ENCODE data around the gene DHRS4. TPM values are rescaled to one million over a fixed set of nuclear protein-coding genes. Genes with fewer than 3 reads are reported as not detected.
"Not testable (repeated sequence)": the region's sequence is repeated elsewhere in the genome, so short reads cannot be mapped to it uniquely, and the experiment has no call there.

DHRS4 gene
- total RNA-seq, 1 experiment from 2014 or later = 47.4 TPM

DNA sequence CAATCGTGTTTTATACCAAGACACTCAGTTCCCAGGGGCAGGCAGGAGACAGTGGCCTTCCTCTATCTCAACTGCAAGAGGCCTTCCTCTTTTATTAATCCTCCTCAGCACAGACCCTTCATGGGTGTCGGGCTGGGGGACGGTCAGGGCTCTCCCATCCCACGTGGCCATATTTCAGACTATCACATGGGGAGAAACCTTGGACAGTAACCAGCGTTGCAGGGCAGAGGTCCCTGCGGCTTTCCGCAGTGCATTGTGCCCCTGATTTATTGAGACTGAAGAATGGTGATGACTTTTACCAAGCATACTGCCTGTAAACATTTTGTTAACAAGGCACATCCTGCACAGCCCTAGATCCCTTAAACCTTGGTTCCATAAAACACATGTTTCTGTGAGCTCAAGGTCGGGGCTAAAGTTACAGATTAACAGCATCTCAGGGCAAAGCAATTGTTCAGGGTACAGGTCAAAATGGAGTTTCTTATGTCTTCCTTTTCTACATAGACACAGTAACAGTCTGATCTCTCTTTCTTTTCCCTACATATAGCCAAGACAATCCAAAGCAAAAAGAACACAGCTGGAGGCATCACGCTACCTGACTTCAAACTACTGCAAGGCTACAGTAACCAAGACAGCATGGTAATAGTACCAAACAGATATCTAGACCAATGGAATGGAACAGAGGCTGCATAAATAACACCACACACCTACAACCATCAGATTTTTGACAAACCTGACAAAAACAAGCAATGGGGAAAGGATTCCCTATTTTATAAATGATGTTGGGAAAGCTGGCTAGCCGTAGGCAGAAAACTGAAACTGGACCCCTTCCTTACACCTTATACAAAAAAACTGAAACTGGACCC, 28.6 kb downstream of the DHRS4 start:
- not testable (repeated sequence) for DNase-seq (ENCODE audit: low spot score)

DNA sequence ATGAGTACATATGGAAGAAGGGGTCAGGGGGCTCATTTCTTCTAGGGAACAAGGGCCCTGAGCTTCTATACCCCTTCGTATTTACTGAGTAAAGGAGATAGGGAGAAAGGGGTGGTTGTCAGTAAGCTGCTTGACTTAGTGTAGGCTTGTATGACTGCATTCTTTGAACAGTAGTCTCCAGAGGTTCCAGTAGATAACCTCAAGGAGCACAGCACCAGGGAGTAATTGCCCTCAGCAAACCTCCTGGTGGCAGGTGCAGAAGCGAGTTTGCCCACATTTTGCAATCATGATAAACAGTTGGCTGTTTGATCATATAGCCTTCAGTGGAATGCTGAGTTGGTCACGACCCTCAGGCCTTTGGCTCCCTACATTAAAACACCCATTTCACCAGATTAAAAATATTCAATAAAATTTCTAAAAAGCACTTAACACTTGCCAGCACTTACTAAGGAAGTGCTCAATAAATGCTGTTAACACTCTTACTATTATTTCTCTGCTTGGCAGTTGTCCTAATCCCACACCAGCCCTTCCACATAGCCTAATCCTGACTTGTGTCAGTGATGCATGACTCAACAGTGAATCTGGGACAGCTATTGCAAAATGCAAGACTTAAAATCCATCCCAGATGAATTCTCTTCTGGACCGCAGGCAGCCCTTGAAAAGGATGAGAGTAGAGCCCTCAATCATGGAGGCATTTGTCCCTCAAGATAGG, 31.5 kb downstream of the DHRS4 start:
- no peak for DNase-seq (ENCODE audit: low spot score)

DNA sequence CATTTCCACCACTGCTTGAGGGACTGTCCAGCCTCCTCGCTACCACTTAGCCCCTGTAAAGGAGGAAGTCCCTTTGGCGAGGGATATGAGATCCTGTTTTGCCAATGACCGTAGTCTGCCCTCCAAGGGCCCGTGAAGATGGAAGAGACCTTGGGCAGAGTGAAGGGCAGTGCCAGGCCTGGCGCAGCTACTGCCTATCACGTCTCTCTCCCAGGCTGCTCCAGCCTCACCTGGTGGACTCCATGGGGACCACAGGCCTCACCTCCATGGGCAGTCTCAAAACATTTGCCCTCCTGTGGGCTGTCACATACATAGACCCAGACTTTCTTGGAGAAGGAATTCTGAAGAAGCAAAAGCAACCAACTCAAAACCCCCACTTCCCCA, 34.6 kb downstream of the DHRS4 start:
- DNase-seq (ENCODE audit: low spot score) = not testable (repeated sequence)

DNA sequence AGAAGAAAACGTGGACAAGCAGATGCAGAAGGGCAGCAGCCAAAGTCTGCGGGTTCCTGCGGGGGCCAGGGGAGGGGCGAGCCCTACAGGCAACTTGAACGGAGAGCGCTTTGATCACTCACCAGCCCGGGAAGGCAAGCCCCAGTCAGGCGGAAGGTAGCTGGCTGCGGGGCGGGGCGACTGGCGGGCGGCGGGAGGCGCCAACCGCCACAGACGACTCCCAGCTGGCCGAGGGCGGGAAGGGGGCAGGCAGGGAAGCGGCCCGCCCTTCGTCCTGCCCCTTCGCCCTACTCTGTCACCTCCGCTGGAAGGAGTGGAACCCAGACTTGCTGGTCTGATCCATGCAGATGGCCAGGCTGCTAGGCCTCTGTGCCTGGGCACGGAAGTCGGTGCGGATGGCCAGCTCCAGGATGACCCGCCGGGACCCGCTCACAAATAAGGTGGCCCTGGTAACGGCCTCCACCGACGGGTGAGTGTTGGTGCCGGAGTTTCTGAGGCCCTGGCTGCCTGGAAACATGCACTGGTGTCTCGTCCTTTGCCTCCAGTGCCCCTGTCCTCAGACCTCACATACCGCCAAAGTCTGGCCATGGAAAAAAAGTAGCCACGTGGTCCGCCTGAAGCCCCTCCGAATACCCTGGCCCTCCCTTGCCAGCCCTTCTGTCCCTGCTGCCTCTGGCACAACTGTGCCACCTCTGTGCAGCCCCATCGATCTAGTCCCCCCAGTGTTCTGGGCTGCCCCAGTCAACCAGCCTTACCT, 35.2 kb downstream of the DHRS4 start, which contains the start of gene DHRS4L2:
DHRS4L2 (plus strand) TSS at position 323 of the 757 bp plus-strand sequence; CDS start at position 342, 19 bp downstream.
- DNase-seq (ENCODE audit: low spot score) = peak; percentile 80

DNA sequence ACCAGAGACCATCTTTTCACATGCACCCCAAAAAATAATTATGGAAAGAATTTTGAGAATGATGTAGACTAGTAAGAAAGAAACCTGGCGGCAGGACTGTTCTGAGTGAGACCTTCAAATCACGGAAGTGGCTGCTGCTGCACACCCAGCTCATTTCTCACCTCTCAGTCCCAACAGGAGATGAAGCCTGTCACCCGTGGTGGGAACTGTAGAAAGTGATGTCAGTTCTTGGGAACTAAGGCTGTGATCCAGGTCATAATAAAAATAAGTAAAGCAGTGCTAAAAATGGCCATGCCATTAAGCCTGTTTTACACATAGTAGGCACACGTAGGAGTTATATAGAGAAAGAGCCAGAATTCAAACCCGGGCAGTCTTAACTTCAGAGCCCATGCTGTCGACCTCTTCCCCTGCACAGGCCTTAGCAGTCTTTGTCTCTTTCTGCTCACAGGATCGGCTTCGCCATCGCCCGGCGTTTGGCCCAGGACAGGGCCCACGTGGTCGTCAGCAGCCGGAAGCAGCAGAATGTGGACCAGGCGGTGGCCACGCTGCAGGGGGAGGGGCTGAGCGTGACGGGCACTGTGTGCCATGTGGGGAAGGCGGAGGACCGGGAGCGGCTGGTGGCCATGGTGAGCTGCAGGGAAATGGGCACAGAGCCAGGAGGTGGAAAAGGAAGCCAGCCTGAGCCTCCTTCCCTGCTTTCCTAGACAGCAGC, 36.3 kb downstream of the DHRS4 start:
- peak; percentile 67 for DNase-seq (ENCODE audit: low spot score)

DNA sequence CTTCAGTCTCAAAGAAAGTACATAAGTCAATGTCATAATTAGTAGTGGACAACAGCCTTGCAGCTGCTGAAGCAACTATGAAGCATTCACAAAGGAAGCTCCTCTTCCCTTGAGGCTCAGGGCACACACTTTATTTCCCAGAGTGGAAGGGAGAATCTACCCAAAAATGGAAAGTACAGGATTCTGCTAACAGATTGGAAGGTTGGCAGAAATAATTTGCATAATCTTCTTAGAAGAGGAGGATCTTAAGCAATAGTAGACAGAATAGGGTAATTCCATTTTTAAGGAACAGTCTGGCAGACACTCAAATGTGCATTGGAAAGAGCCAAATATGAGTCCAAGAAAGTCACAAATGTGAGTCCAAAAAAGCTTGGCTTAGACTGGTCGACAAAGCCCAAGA, 37.4 kb downstream of the DHRS4 start:
- not testable (repeated sequence) for DNase-seq (ENCODE audit: low spot score)

DNA sequence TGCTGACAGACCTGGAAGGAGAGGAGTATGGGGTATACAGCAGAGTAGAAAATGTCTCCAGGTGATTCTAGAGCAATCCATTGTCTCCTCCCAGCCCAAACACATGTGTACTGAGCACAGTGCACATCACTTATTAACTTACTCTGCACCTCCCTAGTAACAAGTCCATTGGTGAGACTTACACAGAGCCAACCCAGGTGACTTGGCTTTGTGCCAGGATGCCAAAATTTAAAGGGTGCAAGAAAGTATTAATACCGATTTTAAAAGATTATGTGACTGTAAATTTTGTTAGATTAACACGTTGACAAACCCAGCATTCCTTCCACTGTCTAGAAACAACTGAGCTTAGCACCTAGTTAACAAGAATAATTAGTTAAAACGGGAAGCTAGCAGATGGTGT, 39.5 kb downstream of the DHRS4 start:
- not testable (repeated sequence) for DNase-seq (ENCODE audit: low spot score)

DNA sequence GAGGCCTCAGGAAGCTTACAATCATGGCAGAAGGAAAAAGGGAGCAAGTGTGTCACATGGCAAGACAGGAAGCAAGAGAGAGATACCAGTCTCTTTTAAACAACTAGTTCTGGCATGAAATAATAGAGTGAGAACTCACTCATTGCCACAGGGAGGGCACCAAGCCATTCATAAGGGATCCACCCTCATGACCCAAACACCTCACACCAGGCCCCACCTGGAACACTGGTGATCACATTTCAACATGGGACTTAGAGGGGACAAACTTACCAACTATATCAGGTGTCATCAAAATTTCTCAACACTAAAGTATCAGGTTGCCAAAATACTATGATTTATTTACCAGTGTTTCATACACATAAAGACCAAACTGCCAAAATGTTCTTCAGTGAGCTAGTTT, 42.4 kb downstream of the DHRS4 start:
- DNase-seq (ENCODE audit: low spot score) = not testable (repeated sequence)

DNA sequence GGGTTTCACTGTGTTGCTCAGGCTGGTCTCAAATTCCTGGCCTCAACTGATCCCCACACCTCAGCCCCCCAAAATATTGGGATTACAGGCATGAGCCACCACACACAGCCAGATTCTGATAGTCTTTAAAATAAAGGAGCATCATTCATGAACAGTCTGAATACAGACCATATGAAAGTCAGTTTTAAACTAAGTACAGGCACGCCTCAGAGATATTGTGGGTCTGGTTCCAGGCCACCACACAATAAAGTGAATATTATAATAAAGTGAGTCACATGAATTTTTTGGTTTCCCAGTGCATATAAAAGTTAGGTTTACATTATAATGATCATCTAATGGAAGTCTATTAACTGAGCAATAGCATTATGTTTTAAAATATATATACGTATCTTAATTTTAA, 43.3 kb downstream of the DHRS4 start:
- DNase-seq (ENCODE audit: low spot score) = not testable (repeated sequence)

DNA sequence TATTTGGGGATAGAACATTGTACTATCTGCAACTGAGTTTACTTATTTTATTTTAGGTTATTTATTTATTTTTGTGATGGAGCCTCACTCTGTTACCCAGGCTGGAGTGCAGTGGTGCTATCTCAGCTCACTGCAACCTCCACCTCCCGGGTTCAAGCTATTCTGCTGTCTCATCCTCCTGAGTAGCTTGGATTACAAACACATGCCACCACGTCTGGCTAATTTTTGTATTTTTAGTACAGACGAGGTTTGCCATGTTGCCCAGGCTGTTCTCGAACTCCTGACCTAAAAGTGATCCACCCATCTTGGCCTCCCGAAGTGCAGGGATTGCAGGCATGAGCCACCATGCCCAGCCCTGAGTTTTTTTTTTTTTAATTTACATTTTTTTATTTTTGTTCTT, 46.1 kb downstream of the DHRS4 start:
- DNase-seq (ENCODE audit: low spot score) = not testable (repeated sequence)

DNA sequence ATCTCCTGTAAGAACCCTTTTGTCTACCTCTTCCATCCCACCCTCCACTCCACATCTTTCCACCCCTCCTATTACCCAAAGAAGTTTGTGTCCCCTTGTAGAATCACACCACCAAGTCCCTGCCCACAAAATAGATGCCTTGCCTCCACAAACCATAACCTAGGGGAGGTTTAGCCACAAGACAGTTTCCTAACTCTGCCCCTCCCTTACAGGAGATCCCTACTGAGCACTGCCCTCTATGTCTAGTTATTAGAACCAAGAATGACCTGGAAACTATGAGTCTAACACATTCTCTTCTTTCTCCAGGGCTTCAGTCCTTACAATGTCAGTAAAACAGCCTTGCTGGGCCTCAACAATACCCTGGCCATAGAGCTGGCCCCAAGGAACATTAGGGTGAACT, 47.5 kb downstream of the DHRS4 start:
- not testable (repeated sequence) for DNase-seq (ENCODE audit: low spot score)

DNA sequence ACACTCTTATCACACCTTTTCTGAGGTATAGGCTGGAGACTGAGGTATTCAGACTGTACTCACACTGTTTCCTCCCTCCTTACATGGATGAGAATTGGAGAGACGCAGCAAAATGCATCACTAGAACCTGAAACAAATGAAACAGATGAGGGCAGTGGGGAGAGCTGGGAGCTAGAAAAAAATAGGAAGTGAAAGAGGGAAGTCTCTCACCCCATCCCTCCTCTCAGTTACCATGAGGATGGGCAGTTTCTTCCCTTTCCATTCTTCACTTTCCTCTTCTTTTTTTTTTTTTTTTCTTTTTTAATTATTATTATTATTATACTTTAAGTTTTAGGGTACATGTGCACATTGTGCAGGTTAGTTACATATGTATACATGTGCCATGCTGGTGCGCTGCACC, 48.1 kb downstream of the DHRS4 start:
- DNase-seq (ENCODE audit: low spot score) = not testable (repeated sequence)

DNA sequence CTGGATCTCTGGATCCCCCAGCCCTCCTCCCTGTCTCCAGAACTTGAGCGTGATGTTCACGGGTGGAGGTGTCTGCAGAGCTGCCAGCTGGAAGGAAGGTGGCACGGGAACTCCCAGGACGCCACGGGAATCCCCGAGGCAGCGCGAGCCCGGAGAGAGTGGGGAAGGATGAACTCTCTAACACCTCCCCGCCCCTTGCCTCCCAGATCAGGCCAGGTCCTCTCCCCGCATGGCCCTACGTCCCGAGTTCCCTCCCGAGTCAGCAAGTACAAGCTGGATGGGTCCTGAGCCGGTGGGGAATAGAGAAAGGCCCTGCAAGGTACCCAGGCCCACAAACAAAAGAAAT, 52.9 kb downstream of the DHRS4 start:
- not testable (repeated sequence) for DNase-seq (ENCODE audit: low spot score)

DNA sequence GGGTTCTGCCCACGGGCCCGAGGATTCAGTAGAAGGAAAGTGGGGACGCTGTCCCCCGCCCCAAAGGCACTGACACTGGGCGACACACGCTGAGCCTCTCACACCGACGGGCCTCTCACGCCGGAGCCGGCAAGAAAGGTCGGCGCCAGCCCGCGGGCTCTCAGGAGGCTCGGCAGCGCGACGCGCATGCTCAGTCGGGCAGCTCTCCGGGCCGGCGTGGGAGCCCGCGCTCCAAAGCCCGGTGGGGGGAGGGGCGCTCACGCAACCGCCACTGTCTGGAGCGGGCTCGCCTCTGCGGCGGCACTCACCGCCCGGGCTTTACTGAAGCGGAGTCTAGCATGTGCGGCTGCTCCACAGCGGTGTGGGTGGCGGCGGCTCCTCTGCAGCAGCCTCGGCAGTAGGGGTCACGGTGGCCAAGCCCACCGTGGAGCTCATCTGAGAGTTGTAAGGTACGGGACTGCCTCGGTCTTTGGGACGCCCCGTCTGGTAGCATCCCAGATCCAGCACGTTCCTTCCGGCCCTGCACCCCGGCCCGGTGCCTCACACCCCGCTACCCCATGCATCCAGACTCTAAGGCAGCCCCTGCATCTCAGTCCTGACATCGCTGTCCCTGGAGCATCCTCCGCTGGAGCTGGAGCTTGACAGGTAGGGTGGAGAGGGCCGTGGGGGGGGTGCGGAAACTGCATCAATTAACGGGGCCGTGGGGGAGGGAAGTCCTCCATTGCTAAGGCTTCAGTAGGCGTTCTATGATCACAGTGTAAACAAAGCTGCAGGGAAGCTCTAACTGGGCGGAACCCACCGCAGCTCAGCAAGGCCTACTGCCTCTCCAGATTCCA, 53.5 kb downstream of the DHRS4 start:
- DNase-seq (ENCODE audit: low spot score) = not testable (repeated sequence)

DNA sequence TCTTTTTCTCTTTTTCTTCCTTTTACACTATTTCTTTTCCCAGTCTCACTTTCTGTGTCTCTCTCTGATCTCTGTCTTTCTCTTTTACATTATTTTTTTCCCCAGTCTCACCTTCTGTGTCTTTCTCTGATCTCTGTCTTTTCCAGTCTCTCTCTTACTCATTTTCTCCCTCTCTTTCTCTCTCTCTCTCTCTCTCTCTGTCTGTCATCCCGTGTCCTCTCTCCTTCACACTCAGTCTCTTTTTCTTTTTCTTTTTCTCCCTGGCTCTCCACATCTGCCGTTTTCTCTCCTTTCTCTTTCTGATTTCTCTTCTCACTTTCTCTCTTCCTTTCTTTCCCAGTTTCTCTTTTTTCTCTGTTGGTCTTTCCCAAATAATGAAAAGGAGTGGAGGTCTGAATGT, 57.5 kb downstream of the DHRS4 start:
- DNase-seq (ENCODE audit: low spot score) = no peak

DNA sequence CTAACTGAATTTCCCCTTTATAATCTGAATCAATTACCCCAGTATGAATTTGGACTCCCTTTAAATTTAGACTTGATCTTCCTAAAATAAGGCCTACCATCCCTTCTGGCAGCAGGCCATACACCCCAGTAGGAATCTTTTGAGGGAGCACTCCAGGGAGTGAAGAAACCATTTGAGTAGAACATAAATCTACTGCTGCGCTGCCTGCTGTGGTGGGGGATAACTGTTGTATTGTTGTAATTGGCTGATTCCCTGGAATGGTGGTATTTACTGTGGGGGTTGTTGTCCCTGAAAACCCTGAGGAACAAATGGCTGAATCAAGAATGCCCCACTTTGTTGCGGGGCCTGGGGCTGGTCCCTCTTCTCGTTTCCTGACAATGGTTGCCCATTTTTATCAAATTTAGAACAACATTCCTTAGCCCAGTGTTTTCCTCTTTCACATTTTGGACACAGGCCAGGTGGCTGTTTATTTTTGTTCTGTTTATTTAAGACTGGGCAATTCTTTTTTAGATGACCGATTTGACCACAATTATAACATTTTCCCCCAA, 59.2 kb downstream of the DHRS4 start:
- not testable (repeated sequence) for DNase-seq (ENCODE audit: low spot score)

DNA sequence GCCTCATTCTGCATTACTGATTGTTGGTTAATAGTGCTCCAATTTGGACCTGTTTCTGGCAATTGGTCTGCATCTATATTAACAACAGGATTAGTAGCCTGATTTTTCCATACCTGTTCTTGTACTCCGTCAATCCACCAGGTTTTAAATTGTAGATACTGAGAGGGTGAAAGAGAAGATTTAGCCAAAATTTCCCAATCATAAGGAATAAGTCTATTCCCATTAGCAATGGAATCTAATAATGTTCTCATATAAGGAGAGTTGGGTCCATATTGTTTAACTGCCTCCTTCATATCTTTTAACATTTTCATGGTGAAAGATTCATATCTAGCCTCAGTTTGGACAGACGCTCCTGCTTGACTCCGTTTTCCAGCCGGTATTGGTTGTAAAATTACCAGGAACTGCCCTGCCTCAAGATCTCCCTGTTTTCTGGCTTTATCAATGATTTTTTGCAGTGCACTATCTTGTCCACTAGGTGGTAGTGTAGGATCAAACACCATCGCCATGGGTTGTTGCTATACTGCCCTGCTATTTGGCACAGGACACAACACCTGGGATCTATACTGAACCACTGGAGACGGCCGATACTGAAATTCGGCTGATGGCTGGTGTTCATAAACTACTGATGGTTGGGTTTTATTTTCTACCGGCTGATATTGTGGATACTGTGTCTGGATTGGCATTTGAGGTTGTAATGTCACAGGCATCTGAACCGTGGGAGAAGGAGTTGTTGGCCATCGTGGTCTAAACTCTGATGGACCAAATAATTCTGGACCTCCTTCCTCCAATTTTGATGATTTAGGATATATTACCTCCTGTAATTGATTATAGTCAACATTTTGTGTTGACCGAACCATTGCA, 60.3 kb downstream of the DHRS4 start:
- peak; percentile 86 for DNase-seq (ENCODE audit: low spot score)

DNA sequence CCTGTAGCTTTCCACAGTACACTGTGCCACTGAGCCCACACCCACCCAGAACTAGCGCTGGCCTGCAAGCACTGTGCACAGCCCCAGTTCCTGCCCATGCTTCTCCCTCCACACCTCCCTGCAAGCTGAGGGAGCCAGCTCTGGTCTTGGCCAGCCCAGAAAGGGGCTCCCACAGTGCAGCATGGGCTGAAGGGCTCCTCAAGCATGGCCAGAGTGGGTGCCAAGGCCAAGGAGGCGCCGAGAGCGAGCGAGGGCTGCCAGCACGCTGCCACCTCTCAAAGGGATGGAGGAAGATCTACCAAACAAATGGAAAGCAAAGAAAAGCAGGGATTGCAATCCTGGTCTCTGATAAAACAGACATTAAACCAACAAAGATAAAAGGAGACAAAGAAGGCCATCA, 62.2 kb downstream of the DHRS4 start:
- DNase-seq (ENCODE audit: low spot score) = not testable (repeated sequence)
